OCI-LY1 (cell line): ENCODE results near the gene HYAL3.

Source experiments
- H2AFZ ChIP-seq: fragments of 200-600 bp; sonication (generic), shearing (Covaris generic); 2 replicates; pipeline ENCODE4 v1.6.0; 2014; ENCODE audit warnings: antibody characterized with exemption, mild to moderate bottlenecking, low read length
- H3F3A ChIP-seq: fragments of 200-600 bp; sonication (generic), shearing (Covaris generic); 2 replicates; pipeline ENCODE4 v1.6.0; 2014; ENCODE audit warnings: mild to moderate bottlenecking, antibody characterized with exemption, low read length, moderate library complexity; ENCODE audit not compliant: insufficient read depth
- H3K27ac ChIP-seq: fragments of 200-600 bp; sonication (generic); 2 replicates; pipeline ENCODE4 v1.5.1; 2014; ENCODE audit warnings: low read length, mixed run types, mild to moderate bottlenecking, low read depth; ENCODE audit not compliant: poor library complexity, severe bottlenecking
- H3K27me3 ChIP-seq: fragments of 200-600 bp; sonication (generic); 2 replicates; pipeline ENCODE4 v1.6.0; 2014; ENCODE audit warnings: antibody characterized with exemption, mild to moderate bottlenecking, low read length, moderate library complexity; ENCODE audit not compliant: insufficient read depth
- H3K36me3 ChIP-seq: fragments of 200-600 bp; sonication (generic); 2 replicates; pipeline ENCODE4 v1.6.1; 2014; ENCODE audit warnings: mild to moderate bottlenecking, antibody characterized with exemption, low read length, moderate library complexity, mixed read lengths; ENCODE audit not compliant: insufficient read depth
- H3K4me1 ChIP-seq: fragments of 200-600 bp; sonication (generic); 2 replicates; pipeline ENCODE4 v1.5.1; 2014; ENCODE audit warnings: mild to moderate bottlenecking, low read length, moderate library complexity; ENCODE audit not compliant: insufficient read depth, severe bottlenecking
- H3K4me2 ChIP-seq: fragments of 200-600 bp; sonication (generic), shearing (Covaris generic); 2 replicates; pipeline ENCODE4 v1.6.1; 2014; ENCODE audit warnings: low read length
- H3K4me3 ChIP-seq: fragments of 200-600 bp; sonication (generic); 2 replicates; pipeline ENCODE4 v1.5.1; 2014; ENCODE audit warnings: low read length, low read depth, mild to moderate bottlenecking, mixed read lengths; ENCODE audit not compliant: poor library complexity, severe bottlenecking
- H3K79me2 ChIP-seq: fragments of 200-600 bp; shearing (Covaris generic); 2 replicates; pipeline ENCODE4 v1.6.1; 2016; ENCODE audit warnings: mixed run types, low read length, mixed read lengths; ENCODE audit not compliant: insufficient read depth
- H3K9ac ChIP-seq: fragments of 200-600 bp; sonication (generic), shearing (Covaris generic); 2 replicates; pipeline ENCODE4 v1.6.1; 2014; ENCODE audit warnings: mild to moderate bottlenecking, low read length, mixed read lengths
- H3K9me2 ChIP-seq: fragments of 200-600 bp; sonication (generic), shearing (Covaris generic); 2 replicates; pipeline ENCODE4 v1.6.1; 2014; ENCODE audit warnings: low read depth, mild to moderate bottlenecking, low read length, mixed read lengths
- H3K9me3 ChIP-seq: fragments of 200-600 bp; shearing (Covaris generic); 2 replicates; pipeline ENCODE4 v1.6.1; 2014; ENCODE audit warnings: low read length, mixed read lengths
- H4K20me1 ChIP-seq: fragments of 200-600 bp; sonication (generic), shearing (Covaris generic); 2 replicates; pipeline ENCODE4 v1.6.0; 2016; ENCODE audit warnings: mild to moderate bottlenecking, low read length; ENCODE audit not compliant: insufficient read depth
- EZH2 ChIP-seq: fragments of 200-600 bp; sonication (generic), shearing (Covaris generic); IDR thresholded peaks from 2 replicates; pipeline ENCODE4 v1.8.0; 2017; ENCODE audit warnings: borderline replicate concordance, mixed run types, mild to moderate bottlenecking, antibody characterized with exemption, low read length, moderate library complexity, mixed read lengths
- TF ChIP-seq, protein P1 (sequence below): fragments of 200-600 bp; sonication (generic), shearing (Covaris generic); IDR thresholded peaks from 2 replicates; pipeline ENCODE4 v1.5.1; 2017; ENCODE audit warnings: mild to moderate bottlenecking, antibody characterized with exemption, low read length, moderate library complexity, mixed read lengths

The HYAL3 gene

DNA sequence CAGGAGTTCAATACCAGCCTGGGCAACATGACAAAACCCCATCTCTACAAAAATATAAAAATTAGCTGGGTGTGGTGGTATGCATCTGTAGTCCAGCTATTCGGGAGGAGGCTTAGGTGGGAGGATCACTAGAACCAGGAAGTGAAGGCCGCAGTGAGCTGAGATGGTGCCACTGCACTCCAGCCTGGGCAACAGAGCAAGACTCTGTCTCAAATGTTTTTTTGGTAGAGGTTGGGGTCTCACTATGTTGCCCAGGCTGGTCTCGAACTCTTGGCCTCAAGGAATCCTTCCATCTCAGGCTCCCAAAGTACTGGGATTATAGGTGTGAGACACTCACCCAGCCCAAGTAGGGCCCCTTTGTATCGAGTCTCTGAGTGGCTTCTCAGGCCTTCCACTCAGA lies 5.1 kb downstream of the HYAL3 start:
- Histone ChIP-seq H2AFZ (no peak overlapping the region), H3K9me2 (no peaks in the 10 kb centered on the region), H3K27ac (no peak overlapping the region), H4K20me1 (no peaks in the 10 kb centered on the region), H3K4me1 (peaks cover 28% of the 10 kb centered on the region), H3K27me3 (no peaks in the 10 kb centered on the region), H3K9me3 (no peaks in the 10 kb centered on the region), H3K36me3 (peaks cover 17% of the 10 kb centered on the region), H3K4me3 (no peak overlapping the region), H3F3A (no peaks in the 10 kb centered on the region), H3K79me2 (peaks cover 10% of the 10 kb centered on the region), H3K9ac (no peak overlapping the region), H3K4me2 (no peak overlapping the region)
- TF ChIP-seq, protein P1, sequence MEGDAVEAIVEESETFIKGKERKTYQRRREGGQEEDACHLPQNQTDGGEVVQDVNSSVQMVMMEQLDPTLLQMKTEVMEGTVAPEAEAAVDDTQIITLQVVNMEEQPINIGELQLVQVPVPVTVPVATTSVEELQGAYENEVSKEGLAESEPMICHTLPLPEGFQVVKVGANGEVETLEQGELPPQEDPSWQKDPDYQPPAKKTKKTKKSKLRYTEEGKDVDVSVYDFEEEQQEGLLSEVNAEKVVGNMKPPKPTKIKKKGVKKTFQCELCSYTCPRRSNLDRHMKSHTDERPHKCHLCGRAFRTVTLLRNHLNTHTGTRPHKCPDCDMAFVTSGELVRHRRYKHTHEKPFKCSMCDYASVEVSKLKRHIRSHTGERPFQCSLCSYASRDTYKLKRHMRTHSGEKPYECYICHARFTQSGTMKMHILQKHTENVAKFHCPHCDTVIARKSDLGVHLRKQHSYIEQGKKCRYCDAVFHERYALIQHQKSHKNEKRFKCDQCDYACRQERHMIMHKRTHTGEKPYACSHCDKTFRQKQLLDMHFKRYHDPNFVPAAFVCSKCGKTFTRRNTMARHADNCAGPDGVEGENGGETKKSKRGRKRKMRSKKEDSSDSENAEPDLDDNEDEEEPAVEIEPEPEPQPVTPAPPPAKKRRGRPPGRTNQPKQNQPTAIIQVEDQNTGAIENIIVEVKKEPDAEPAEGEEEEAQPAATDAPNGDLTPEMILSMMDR = no peak
- no peak for TF ChIP-seq EZH2

DNA sequence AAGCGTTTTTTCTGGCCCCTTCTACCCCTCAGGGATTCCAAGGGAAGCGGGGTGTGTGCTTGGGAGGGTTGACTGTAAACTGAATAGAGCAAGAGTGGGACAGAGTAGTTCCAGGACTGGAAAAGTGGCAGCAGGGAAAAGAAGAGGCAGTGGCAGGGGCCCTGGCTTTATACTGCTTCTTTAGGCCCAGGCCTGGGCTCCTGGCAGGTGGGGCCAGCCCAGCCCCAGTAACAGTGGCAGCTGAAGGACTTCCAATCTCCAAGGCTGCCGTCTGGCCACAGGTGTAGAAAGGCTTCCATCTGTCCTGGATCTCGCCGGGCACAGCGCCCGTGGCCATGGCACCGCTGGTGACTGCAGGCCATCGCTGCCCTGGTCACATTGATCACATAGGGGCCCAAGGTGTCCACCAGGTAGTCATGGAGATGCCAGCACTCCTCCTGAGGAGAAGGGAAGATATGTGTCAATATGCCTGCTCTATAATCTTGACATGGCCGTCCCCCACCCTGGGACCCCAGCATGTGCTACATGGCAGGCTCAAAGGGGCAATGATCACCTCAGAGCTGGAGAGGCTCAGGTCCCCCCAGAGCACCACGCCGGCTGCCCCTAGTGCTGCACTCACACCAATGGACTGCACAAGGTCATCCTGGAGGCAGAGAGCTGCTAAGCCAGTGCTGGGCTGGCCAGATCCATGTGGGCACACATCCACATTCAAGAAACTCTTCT lies 6.0 kb downstream of the HYAL3 start:
- Histone ChIP-seq H3F3A (no peaks in the 10 kb centered on the region), H3K9ac (peak overlapping the region; percentile 81), H3K9me3 (no peaks in the 10 kb centered on the region), H3K4me3 (peak overlapping the region; percentile 99), H3K4me1 (peaks cover 22% of the 10 kb centered on the region), H3K4me2 (peak overlapping the region; percentile 83), H3K9me2 (no peaks in the 10 kb centered on the region), H3K27ac (peak overlapping the region; percentile 50), H3K27me3 (no peaks in the 10 kb centered on the region), H3K36me3 (peaks cover 25% of the 10 kb centered on the region), H4K20me1 (no peaks in the 10 kb centered on the region), H2AFZ (no peak overlapping the region), H3K79me2 (peaks cover 10% of the 10 kb centered on the region)
- TF ChIP-seq, protein P1 = no peak
- TF ChIP-seq EZH2 = no peak

DNA sequence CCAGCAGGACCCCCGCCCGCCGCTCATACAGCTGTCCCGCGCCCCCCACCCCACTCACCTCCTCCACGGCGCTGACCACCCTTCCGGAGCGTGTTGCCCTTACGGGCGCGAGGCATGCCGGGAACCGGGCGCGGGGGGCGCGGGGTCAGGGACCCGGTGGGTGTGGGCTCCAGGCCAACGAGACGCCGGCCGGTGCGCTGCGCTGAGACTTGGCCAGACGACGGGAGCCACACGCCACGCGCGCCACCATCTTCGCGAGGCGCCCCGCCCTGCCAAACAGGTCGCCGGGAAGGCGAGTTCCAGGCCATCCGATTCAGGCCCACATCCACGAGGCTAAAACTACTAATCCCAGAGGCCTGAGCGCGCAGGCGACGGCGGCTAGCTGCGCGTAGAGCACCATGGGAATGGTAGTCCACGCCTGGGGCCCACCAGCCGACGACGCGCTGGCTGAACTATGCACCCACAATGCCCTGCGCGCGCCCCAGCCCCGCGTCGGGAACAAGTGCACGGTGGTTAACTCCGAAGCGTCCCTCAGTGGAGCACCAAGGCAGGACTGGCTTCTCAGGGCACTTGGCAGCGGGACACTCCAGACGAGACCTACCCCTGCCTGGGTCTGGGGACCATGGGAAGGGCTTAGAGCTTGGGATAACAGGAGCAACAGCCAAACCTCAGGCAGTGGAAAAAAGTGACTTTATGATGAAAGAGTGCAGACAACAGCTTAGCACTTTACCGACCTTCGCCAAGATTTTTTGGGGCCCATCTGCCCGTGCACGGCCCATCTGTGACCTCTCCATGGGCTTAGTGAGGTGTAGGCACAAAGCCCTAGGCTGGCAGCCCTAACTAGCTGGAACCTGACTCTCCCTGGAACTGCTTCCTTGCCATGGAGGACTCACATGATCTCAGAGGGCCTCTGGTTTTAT lies 6.8 kb downstream of the HYAL3 start, which contains the start of gene IFRD2:
Gene IFRD2 (minus strand): TSS at position 271 of the 920 bp plus-strand sequence. CDS start 155 bp downstream, at position 116.
- Histone ChIP-seq H4K20me1 (no peaks in the 10 kb centered on the region), H3F3A (no peaks in the 10 kb centered on the region), H3K79me2 (peaks cover 10% of the 10 kb centered on the region), H3K4me2 (peak within 1 kb of the TSS; percentile 95), H3K27ac (peak within 1 kb of the TSS; percentile 50), H3K4me3 (peak within 1 kb of the TSS; percentile 99), H3K9me2 (no peaks in the 10 kb centered on the region), H3K36me3 (peaks cover 33% of the 10 kb centered on the region), H3K9me3 (no peaks in the 10 kb centered on the region), H3K4me1 (peaks cover 19% of the 10 kb centered on the region), H3K27me3 (no peaks in the 10 kb centered on the region), H3K9ac (peak within 1 kb of the TSS; percentile 99), H2AFZ (no peak within 1 kb of the TSS)
- TF ChIP-seq EZH2 = no peak
- TF ChIP-seq, protein P1 = no peak
